Measurements from ENCODE around the gene NUBPL.
"Not testable (repeated sequence)": the region's sequence is repeated elsewhere in the genome, so short reads cannot be mapped to it uniquely, and the experiment has no call there.

GRCh38 chr14:31797946-31798345 is 236.7 kb downstream of the NUBPL start:
- not testable (repeated sequence) for TF ChIP-seq CTCF, POLR2A (IDR thresholded peaks at IDR 0.05)

All from adrenal gland (tissue), 5 donors.